GM21825 (cell line): ENCODE measurements around the gene CD81.
"Not testable (repeated sequence)": the region's sequence is repeated elsewhere in the genome, so short reads cannot be mapped to it uniquely, and the experiment has no call there.

Source experiments
- ATAC-seq: cut with Tn5 transposase; IDR thresholded peaks from one replicate; pipeline ENCODE4 v1.9.1; 2021; ENCODE audit warnings: mild to moderate bottlenecking, moderate library complexity; ENCODE audit not compliant: unreplicated experiment

CD81 gene

GRCh38 chr11:2355000-2355644 lies 22.0 kb upstream of the CD81 start:
- ATAC-seq: no peak

GRCh38 chr11:2357246-2357645 lies 19.9 kb upstream of the CD81 start:
- ATAC-seq: no peak

- not testable (repeated sequence) for ATAC-seq
Measured at GRCh38 chr11:2357651-2358050, 19.5 kb upstream of the CD81 start.

- ATAC-seq: no peak
Measured at GRCh38 chr11:2358754-2359442, 18.2 kb upstream of the CD81 start.

- no peak for ATAC-seq
Measured at GRCh38 chr11:2359557-2359956, 17.6 kb upstream of the CD81 start.

GRCh38 chr11:2360081-2360642 lies 16.9 kb upstream of the CD81 start:
- no peak for ATAC-seq

- ATAC-seq: no peak
Measured at GRCh38 chr11:2361565-2361964, 15.5 kb upstream of the CD81 start.

GRCh38 chr11:2362414-2362813 lies 14.7 kb upstream of the CD81 start:
- ATAC-seq: no peak

GRCh38 chr11:2363130-2363529 lies 14.0 kb upstream of the CD81 start:
- no peak for ATAC-seq

- ATAC-seq: no peak
Measured at GRCh38 chr11:2363577-2364370, 13.3 kb upstream of the CD81 start.

GRCh38 chr11:2364386-2364785 lies 12.7 kb upstream of the CD81 start:
- ATAC-seq: not testable (repeated sequence)

GRCh38 chr11:2365571-2366210 lies 11.4 kb upstream of the CD81 start:
- ATAC-seq: no peak

GRCh38 chr11:2366276-2366675 lies 10.8 kb upstream of the CD81 start:
- no peak for ATAC-seq

GRCh38 chr11:2366733-2367132 lies 10.4 kb upstream of the CD81 start:
- ATAC-seq: no peak

GRCh38 chr11:2367266-2368160 lies 9.6 kb upstream of the CD81 start:
- ATAC-seq: no peak

- ATAC-seq: no peak
Measured at GRCh38 chr11:2368178-2368850, 8.8 kb upstream of the CD81 start.

GRCh38 chr11:2368851-2369180 lies 8.3 kb upstream of the CD81 start:
- no peak for ATAC-seq

- no peak for ATAC-seq
Measured at GRCh38 chr11:2369320-2369719, 7.8 kb upstream of the CD81 start.

GRCh38 chr11:2369896-2370295 lies 7.2 kb upstream of the CD81 start:
- ATAC-seq: no peak
